Urothelium cell line (cell line): ENCODE data around the gene PIP5K1A.

ENCODE experiments used
- DNase-seq: peaks from one replicate; pipeline ENCODE4 v3.0.0; 2011; ENCODE audit warnings: low spot score, mixed read lengths
- FAIRE-seq: peaks from 2 replicates; lab custom pipeline; 2011; peaks lifted over from hg19 to GRCh38; lab: Jason Lieb, UNC

The PIP5K1A gene

DNA sequence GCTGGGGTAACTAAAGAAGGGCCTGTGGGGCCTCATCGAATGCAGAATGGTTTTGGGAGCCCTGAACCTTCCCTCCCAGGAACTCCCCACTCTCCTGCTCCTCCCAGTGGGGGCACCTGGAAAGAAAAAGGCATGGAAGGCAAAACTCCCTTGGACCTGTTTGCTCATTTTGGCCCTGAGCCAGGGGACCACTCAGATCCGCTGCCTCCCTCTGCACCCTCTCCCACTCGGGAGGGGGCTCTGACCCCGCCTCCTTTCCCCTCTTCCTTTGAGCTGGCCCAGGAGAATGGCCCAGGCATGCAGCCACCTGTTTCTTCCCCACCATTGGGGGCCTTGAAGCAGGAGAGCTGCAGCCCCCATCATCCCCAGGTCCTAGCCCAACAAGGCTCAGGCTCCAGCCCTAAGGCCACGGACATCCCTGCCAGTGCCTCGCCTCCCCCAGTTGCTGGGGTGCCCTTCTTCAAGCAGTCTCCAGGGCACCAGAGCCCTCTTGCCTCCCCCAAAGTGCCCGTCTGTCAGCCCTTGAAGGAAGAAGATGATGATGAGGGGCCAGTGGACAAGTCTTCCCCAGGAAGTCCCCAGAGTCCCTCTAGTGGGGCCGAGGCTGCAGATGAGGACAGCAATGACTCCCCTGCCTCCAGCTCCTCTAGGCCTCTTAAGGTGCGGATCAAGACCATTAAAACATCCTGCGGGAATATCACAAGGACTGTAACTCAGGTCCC, 88.4 kb downstream of the PIP5K1A start:
- no peak for FAIRE-seq
- no peak for DNase-seq

DNA sequence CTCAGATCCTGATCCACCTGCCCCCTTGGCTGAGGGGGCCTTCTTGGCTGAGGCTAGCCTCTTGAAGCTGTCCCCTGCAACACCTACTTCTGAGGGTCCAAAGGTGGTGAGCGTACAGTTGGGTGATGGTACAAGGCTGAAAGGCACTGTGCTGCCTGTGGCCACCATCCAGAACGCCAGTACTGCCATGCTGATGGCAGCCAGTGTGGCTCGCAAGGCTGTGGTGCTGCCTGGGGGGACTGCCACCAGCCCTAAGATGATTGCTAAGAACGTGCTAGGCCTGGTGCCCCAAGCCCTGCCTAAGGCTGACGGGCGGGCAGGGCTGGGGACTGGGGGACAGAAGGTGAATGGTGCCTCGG, 89.0 kb downstream of the PIP5K1A start:
- no peak for DNase-seq
- FAIRE-seq: no peak

DNA sequence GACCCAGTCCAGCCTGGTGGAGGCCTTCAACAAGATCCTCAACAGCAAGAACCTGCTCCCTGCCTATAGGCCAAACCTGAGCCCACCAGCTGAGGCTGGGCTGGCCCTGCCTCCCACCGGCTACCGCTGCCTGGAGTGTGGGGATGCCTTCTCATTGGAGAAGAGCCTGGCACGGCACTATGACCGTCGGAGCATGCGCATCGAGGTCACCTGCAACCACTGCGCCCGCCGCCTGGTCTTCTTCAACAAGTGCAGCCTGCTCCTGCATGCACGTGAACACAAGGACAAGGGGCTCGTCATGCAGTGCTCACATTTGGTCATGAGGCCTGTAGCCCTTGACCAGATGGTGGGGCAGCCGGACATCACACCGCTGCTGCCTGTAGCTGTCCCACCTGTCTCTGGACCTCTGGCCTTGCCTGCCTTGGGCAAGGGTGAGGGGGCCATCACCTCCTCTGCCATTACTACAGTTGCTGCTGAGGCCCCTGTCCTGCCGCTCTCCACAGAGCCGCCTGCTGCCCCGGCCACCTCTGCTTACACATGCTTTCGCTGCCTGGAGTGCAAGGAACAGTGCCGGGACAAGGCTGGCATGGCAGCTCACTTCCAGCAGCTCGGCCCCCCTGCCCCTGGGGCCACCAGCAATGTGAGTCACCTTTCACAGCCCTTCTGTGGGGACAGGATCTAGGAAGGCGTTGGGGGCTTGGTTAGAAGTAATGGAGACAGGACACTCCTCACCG, 89.6 kb downstream of the PIP5K1A start:
- FAIRE-seq: no peak

DNA sequence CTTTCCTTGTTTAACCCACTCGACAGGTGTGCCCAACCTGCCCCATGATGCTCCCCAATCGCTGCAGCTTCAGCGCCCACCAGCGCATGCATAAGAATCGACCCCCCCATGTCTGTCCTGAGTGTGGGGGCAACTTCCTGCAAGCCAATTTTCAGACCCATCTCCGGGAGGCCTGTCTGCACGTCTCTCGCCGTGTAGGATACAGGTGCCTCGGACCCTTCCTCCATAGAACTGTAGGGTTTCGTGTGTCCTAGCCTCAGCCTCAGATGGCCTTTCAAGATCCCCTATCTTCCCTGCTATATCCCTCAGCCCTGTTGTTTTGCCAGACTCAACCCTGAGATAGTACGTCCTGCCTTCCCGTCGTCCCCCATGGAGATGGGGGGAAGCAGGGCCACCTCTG, 90.2 kb downstream of the PIP5K1A start:
- DNase-seq (no peak), FAIRE-seq (no peak)

More for the DNA sequence above, 89.6 kb downstream of the PIP5K1A start:
- no peak for DNase-seq

DNA sequence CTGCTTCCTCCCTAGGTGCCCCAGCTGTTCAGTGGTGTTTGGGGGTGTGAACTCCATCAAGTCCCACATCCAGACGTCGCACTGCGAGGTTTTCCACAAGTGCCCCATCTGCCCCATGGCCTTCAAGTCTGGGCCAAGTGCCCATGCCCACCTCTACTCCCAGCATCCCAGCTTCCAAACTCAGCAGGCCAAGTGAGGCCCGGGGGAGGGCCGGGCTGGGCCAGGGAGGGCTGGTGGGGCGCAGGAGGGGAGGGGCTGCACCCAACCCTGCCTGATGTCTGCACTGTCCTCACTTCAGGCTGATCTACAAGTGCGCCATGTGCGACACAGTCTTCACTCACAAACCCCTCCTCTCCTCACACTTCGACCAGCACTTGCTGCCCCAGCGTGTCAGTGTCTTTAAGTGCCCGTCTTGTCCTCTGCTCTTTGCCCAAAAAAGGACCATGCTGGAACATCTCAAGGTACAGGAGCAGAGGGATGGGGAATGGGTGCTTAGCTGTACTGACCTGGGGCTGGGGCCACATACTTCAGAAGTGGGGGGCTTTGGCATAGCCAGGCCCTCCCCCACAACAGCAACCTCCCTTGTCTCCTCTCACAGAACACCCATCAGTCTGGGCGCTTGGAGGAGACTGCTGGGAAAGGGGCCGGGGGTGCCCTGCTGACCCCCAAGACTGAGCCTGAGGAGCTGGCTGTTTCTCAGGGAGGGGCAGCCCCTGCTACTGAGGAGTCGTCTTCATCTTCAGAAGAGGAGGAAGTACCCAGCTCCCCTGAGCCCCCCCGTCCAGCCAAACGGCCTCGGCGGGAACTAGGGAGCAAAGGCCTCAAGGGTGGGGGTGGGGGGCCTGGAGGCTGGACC, 91.0 kb downstream of the PIP5K1A start:
- FAIRE-seq (no peak), DNase-seq (no peak)

DNA sequence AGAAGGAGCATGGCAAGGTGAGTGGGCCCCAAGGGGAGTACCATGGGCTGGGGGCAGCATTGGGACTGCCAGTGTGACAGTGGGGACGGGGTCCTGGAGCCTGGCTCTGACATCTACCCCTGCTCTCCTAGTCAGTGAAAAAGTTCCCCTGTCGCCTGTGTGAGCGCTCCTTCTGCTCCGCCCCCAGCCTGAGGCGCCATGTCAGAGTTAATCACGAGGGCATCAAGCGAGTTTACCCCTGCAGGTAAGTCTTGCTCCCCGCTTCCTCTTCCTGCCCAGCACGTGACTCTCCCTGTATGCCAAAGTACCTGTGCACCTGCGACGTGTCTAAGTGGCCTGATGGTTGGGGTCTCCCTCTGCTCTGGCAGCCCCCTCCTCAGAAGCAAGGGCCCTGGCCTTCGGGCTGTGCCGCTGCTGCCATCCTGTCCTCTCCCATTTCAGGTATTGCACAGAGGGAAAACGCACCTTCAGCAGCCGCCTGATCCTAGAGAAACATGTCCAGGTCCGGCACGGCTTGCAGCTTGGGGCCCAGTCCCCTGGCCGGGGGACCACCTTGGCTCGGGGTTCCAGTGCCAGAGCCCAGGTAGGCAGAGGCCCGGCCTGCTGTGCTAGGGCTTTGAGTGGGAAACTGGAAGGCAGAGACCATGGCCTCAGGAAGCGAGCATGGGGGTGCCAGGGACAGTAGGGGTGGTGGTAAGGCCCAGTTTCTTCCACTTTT, 91.8 kb downstream of the PIP5K1A start:
- DNase-seq: no peak
- FAIRE-seq: no peak

DNA sequence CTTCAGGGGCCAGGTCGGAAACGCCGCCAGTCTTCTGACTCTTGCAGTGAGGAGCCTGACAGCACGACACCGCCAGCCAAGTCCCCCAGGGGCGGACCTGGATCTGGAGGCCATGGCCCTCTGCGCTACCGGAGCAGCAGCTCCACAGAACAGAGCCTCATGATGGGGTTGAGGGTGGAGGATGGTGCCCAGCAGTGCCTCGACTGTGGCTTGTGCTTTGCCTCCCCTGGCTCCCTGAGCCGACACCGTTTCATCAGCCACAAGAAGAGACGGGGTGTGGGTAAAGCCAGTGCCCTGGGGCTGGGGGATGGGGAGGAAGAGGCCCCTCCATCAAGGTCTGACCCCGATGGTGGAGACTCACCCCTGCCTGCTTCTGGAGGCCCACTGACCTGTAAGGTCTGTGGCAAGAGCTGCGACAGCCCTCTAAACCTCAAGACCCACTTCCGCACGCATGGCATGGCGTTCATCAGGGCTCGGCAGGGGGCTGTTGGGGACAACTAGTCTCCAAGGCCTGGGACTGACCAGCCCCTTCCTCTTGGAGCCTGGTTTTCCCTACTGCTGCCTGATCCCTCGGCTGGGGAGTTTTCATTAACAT, 92.5 kb downstream of the PIP5K1A start:
- DNase-seq (no peak), FAIRE-seq (no peak)

DNA sequence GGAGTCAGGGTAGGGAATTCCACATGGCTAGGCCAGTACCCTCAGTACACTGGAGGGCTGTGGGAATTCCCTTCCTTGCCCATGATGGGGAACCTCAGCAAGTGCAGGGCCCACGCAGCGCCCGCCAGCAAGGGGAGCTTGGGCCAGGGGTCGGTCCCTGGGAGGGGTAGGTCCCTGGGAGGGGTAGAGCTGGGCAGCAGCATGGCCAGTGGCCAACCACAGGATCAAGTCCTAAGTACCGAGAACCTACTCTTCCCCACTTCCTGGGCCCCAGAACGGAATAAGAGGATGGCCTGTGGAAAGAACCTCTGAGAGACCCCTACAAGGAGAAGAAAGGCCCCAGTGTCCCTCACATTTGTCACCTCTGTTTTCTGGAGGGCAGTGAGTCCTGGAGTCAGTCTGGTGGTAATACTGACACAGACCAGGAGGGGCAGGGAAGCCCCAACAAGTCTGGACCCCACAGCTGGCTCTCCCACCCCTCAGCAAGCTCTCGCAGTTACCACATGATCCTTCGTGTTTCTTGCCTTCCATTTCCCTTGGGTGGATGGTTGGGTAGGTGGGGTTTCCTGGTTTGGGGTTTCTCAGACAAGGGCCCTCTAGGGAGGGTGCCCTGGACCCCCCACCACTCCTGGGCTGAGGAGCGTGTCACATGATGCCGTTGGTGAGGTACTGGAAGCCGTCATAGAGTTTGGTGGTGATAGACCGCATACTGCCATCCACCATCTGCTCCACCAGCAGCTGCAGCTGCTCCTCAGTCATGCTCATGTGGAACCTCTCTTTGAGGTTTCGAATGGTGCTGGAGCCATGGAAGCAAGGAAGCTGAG, 94.1 kb downstream of the PIP5K1A start:
- DNase-seq (no peak), FAIRE-seq (no peak)

DNA sequence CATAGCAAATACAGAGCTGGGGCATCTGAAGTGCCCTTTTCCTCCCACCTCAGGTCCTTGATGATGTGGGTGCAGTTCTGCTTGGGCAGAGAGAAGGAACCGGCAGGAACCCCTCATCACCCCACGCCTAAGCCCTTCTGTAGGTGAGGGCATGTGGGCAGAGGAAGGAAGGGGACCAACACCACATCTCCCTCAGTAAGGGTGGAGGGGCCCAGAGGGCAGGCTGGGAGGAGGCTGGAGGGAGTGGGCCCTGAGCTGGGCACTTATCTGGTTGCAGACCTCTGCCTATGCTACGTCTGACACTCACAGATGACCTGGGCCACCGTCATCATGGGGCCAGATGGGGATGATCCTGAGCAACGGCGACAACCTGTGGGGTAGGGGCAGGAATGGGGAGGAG, 94.7 kb downstream of the PIP5K1A start:
- no peak for FAIRE-seq
- no peak for DNase-seq

DNA sequence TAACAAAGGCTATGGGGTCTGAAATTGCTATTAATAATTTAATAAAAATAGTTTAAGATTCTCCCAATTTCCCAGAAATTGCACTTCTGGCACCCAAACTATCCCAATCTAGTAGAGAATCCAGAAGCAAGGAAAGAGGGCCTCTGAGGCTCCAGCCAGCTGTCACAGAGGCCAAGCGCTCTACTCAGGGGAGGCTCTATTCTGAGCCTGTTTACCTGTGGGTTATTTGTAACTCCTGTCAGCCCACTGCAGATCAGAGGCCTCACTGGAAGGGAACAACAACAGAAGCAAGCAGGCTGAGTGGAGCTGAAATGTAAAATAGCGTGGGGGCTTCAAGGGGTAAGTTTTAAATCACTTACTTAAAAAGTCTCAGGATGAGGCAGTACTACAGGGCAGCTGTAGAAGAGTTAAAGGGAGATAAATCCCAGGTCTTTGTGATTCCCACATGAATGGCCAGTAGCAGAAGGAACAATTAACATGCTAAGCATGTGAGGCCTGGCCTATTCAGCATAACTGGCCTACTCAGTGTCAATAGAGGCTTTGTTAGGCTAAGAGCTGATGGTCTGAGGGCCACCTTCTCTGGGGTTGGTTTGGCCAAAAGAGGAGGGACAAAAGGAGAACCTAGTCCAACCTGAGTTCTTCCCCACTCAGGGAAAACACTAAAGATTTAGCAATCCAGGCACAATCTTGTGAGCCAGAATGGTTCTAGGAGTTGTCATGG, 96.5 kb downstream of the PIP5K1A start:
- FAIRE-seq: no peak
- no peak for DNase-seq
